IPS-18a (cell line): ENCODE measurements around the gene SPPL2B.

ENCODE experiments used
- H3K27ac ChIP-seq: one replicate; pipeline ENCODE4 v1.5.1; 2013; ENCODE audit warnings: low read length
- H3K27me3 ChIP-seq: one replicate; pipeline ENCODE4 v1.6.1; 2013; ENCODE audit warnings: mild to moderate bottlenecking, low read length; ENCODE audit not compliant: control insufficient read depth, insufficient read depth
- H3K36me3 ChIP-seq: one replicate; pipeline ENCODE4 v1.6.1; 2013; ENCODE audit warnings: low read depth, low read length; ENCODE audit not compliant: control insufficient read depth
- H3K4me1 ChIP-seq: one replicate; pipeline ENCODE4 v1.6.1; 2013; ENCODE audit warnings: low read depth, low read length; ENCODE audit not compliant: control insufficient read depth
- H3K4me3 ChIP-seq: one replicate; pipeline ENCODE4 v1.5.1; 2013; ENCODE audit warnings: low read length
- H3K9ac ChIP-seq: one replicate; pipeline ENCODE4 v1.6.1; 2013; ENCODE audit warnings: mild to moderate bottlenecking, low read length, moderate library complexity
- H3K9me3 ChIP-seq: one replicate; pipeline ENCODE4 v1.6.1; 2013; ENCODE audit warnings: low read depth, low read length; ENCODE audit not compliant: control insufficient read depth

SPPL2B gene

DNA sequence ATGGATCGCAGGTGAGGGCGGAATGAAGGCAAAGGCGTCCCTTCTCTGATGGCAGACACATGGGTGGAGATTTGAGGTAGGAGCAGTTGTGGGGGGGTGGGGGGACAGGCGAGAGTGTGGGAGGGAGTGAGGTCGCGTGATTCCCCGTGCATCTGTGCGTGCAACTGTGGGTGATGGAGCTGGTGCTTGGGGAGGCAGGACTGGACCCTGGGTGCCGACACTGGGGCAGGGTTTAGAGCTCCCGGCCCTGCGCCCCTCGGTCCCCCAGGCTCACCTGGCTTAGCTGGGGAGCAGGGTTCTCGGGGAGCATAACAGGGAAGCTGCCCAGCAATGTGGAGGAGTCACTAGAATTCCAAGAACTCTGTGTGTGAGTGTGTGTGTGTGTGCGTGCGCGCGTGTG, 34.9 kb downstream of the SPPL2B start:
- H3K4me3 ChIP-seq: no peak overlapping the region
- no peaks in the 10 kb centered on the region for H3K9me3 ChIP-seq
- H3K36me3 ChIP-seq: no peaks in the 10 kb centered on the region
- H3K4me1 ChIP-seq: no peaks in the 10 kb centered on the region
- peaks cover 28% of the 10 kb centered on the region for H3K27me3 ChIP-seq
- no peak overlapping the region for H3K27ac ChIP-seq
- no peak overlapping the region for H3K9ac ChIP-seq

GRCh38 chr19:2365201-2365970, 36.9 kb downstream of the SPPL2B start:
- Histone ChIP-seq H3K36me3 (no peaks in the 10 kb centered on the region), H3K9ac (no peak overlapping the region), H3K27ac (no peak overlapping the region), H3K9me3 (no peaks in the 10 kb centered on the region), H3K4me3 (no peak overlapping the region), H3K27me3 (peaks cover 13% of the 10 kb centered on the region), H3K4me1 (no peaks in the 10 kb centered on the region)

- Histone ChIP-seq H3K4me3 (no peak overlapping the region), H3K9me3 (no peaks in the 10 kb centered on the region), H3K27me3 (no peaks in the 10 kb centered on the region), H3K4me1 (no peaks in the 10 kb centered on the region), H3K36me3 (no peaks in the 10 kb centered on the region), H3K9ac (no peak overlapping the region), H3K27ac (no peak overlapping the region)
These were observed 43.2 kb downstream of the SPPL2B start for GRCh38 chr19:2371656-2372055.

- no peaks in the 10 kb centered on the region for H3K36me3 ChIP-seq
- H3K9me3 ChIP-seq: no peaks in the 10 kb centered on the region
- H3K27ac ChIP-seq: no peak overlapping the region
- no peak overlapping the region for H3K4me3 ChIP-seq
- H3K9ac ChIP-seq: no peak overlapping the region
- no peaks in the 10 kb centered on the region for H3K4me1 ChIP-seq
- H3K27me3 ChIP-seq: no peaks in the 10 kb centered on the region
These were observed 43.7 kb downstream of the SPPL2B start for GRCh38 chr19:2372076-2372612.

DNA sequence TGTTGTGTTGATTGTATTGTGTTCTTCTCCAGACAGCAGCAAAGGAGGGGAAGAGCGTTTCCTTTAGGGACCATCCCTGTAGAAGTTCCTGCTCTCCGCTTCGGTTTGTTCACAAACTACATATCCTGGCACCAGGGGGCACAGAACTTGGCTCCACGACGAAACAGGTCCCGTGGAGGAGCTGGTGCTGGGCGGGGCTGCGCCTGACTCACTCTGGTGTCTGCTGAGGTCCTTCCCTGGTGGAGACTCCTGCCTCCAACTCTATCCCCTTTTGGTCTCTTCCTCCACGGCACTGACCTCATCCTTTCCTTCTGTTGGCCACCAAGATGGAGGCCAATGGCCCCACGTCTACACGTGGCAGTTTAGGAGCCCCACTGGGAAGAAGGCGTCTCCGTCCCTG, 46.3 kb downstream of the SPPL2B start:
- no peak overlapping the region for H3K4me3 ChIP-seq
- H3K27ac ChIP-seq: no peak overlapping the region
- no peaks in the 10 kb centered on the region for H3K27me3 ChIP-seq
- H3K9me3 ChIP-seq: no peaks in the 10 kb centered on the region
- H3K4me1 ChIP-seq: no peaks in the 10 kb centered on the region
- H3K9ac ChIP-seq: no peak overlapping the region
- H3K36me3 ChIP-seq: no peaks in the 10 kb centered on the region

DNA sequence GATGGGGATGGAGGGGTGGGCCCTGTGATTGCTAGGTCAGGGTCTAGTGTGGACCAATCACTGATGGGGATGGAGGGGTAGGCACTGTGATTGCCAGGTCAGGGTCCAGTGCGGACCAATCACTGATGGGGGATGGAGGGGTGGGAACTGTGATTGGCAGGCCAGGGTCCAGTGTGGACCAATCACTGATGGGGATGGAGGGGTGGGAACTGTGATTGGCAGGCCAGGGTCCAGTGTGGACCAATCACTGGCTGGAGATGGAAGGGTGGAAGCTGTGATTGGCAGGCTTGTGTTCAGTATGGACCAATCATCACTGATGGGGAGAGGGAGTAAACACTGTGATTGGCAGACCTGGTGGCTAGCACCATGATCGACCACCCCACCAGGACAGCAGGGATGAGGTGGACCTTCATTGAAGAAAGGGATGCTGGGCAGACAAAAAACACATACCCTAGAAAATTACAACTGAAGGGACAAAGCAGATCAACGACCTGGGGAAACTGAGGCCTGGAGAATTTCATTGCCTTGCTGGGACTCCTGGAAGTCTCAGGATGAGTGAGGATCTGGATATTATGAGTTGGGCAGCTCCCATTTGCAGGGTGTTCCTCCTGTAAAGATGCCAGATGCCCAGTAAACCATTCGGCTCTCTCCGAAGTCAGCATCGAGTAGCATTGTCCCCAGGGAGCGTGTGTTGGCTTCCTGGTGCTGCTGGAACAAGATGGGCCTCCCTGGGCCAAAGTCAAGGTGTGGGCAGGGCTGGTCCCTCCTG, 47.1 kb downstream of the SPPL2B start:
- H3K36me3 ChIP-seq: no peaks in the 10 kb centered on the region
- H3K4me3 ChIP-seq: no peak overlapping the region
- H3K9me3 ChIP-seq: no peaks in the 10 kb centered on the region
- H3K27me3 ChIP-seq: no peaks in the 10 kb centered on the region
- H3K9ac ChIP-seq: no peak overlapping the region
- no peak overlapping the region for H3K27ac ChIP-seq
- no peaks in the 10 kb centered on the region for H3K4me1 ChIP-seq

DNA sequence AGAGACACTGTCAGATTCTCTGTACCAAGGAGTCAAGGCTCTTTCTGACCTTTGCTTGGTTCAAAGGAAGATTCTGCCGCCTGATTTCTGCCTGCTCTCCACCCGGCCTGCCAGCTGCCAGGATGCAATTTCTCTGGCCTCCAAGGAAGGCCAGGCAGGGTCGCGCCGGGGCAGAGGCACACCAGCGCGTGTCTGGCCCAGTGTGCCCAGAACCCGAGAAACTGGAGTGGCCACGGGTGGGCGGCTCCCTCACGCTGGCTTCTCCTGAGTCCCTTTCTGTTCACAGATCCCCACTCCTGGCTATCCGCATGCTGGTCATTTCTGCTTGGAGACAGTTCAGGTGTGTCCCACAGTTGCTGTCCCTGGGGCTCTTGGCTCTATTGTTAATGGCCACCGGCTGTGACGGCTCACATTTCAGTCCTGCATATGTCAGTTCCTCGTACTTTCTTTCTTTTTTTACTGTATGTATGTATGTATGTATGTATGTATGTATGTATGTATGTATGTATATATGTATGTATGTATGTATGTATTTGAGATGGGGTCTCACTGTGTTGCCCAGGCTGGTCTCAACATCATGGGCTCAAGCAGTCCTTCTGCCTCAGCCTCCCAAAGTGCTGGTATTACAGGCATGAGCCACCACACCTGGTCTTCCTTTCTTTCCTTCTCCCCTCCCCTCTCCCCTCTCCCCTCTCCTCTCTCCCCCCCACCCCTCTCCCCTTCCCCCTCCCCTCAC, 48.5 kb downstream of the SPPL2B start:
- H3K4me3 ChIP-seq: no peak overlapping the region
- H3K9ac ChIP-seq: no peak overlapping the region
- no peaks in the 10 kb centered on the region for H3K27me3 ChIP-seq
- H3K27ac ChIP-seq: no peak overlapping the region
- H3K4me1 ChIP-seq: no peaks in the 10 kb centered on the region
- no peaks in the 10 kb centered on the region for H3K9me3 ChIP-seq
- no peaks in the 10 kb centered on the region for H3K36me3 ChIP-seq

- H3K9me3 ChIP-seq: no peaks in the 10 kb centered on the region
- H3K27me3 ChIP-seq: no peaks in the 10 kb centered on the region
- H3K36me3 ChIP-seq: no peaks in the 10 kb centered on the region
- no peaks in the 10 kb centered on the region for H3K4me1 ChIP-seq
- H3K9ac ChIP-seq: no peak overlapping the region
- H3K4me3 ChIP-seq: no peak overlapping the region
- no peak overlapping the region for H3K27ac ChIP-seq
These were observed 52.1 kb downstream of the SPPL2B start for GRCh38 chr19:2380567-2380966.

DNA sequence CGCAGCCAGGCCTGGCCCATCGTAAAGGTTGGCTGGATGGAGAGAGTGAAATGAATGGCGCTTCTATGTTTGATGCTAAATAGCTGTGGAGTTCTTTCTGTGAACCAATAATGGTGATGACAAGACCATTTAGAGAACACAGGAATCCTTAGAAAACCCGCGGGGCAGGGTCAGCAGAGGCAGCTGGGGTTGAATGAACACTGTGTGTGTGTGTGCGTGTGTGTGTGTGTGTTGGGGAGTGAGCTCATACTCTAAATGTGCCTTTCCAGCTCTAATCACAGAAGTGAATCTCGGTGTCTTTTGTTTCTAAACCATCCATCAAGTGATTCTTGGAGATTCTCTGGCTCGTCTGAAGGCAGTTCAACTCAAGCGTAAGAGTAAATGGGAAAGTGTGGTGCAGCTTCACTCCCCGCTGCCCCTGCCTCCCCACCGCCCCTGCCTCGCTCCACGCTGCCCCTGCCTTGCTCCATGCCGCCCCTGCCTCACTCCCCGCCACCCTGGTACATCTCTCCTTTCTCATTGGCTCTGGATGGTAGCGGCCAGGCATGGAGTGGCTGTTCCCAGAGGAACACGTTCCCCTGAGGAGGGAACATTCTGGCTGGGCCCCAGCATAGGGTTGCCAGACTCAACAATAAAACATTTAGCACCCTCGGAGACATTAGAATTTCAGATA, 52.8 kb downstream of the SPPL2B start:
- no peaks in the 10 kb centered on the region for H3K4me1 ChIP-seq
- no peak overlapping the region for H3K9ac ChIP-seq
- H3K27me3 ChIP-seq: no peaks in the 10 kb centered on the region
- H3K27ac ChIP-seq: no peak overlapping the region
- no peak overlapping the region for H3K4me3 ChIP-seq
- no peaks in the 10 kb centered on the region for H3K9me3 ChIP-seq
- H3K36me3 ChIP-seq: no peaks in the 10 kb centered on the region

DNA sequence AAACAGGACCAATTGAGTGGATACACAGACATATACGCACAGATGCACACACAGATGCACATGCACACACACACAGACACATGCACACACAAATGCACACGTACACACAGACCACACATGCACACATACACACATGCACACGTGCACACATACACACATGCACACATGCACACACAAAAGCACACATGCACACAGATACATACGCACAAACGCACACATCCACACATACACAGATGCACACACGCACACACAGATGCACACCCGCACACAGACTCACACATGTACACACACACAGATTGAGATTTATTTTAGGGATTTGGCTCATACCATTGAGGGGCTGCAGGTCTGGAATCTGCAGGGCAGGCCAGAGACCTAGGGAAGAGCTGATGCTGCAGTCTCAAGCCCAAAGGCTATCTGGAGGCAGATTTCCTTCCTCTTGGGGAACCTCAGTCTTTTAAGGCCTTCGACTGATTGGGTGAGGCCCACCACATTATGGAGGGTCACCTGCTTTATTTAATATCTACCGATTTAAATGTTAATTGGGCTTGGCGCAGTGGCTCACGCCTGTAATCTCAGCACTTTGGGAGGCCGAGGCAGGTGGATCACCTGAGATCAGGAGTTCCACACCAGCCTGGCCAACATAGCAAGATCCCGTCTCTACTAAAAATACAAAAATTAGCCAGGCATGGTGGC, 54.2 kb downstream of the SPPL2B start:
- no peaks in the 10 kb centered on the region for H3K4me1 ChIP-seq
- H3K9ac ChIP-seq: no peak overlapping the region

More for the DNA sequence above, 54.2 kb downstream of the SPPL2B start:
- Histone ChIP-seq H3K4me3 (no peak overlapping the region), H3K9me3 (no peaks in the 10 kb centered on the region), H3K36me3 (no peaks in the 10 kb centered on the region), H3K27me3 (no peaks in the 10 kb centered on the region), H3K27ac (no peak overlapping the region)
